ENCODE data around the gene PCDH12.

DNA sequence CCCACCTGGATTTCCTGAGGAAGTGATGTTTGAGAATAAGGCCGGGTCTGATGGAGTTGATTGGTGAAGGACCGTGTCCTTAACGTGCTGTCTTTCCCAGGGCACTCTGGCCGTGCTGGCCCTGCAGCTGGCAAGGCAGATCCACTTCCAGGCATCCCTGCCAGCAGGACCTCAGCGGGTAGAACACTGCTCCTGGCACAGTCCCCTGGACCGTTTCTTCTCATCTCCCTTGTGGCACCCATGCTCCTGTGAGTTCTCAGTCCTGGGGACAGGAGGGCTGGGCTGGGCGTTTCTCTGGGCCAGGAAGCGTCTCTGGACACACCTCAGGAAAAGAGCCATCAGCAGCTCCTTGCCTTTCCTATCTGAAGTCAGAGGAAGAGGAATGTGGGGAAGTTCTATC is 30.0 kb downstream of the PCDH12 start:
- no peak for TF ChIP-seq EZH2 (IDR thresholded peaks at IDR 0.05; ENCODE audit: borderline replicate concordance)
- TF ChIP-seq, protein P1, sequence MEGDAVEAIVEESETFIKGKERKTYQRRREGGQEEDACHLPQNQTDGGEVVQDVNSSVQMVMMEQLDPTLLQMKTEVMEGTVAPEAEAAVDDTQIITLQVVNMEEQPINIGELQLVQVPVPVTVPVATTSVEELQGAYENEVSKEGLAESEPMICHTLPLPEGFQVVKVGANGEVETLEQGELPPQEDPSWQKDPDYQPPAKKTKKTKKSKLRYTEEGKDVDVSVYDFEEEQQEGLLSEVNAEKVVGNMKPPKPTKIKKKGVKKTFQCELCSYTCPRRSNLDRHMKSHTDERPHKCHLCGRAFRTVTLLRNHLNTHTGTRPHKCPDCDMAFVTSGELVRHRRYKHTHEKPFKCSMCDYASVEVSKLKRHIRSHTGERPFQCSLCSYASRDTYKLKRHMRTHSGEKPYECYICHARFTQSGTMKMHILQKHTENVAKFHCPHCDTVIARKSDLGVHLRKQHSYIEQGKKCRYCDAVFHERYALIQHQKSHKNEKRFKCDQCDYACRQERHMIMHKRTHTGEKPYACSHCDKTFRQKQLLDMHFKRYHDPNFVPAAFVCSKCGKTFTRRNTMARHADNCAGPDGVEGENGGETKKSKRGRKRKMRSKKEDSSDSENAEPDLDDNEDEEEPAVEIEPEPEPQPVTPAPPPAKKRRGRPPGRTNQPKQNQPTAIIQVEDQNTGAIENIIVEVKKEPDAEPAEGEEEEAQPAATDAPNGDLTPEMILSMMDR (IDR thresholded peaks at IDR 0.05; ENCODE audit: poor library complexity), result no peak
- no peak for TF ChIP-seq EZH2phosphoT487 (IDR thresholded peaks at IDR 0.05; ENCODE audit: low read depth, severe bottlenecking, unreplicated experiment)

All from hepatocyte (in vitro differentiated cells).